H1 (cell line): ENCODE data around the gene IFT20. TPM values are rescaled to one million over a fixed set of nuclear protein-coding genes. Genes with fewer than 3 reads are reported as not detected.

Experiments
- CTCF ChIA-PET: fragments of 300-600 bp; sonication (Branson Sonifier 250); formaldehyde crosslinking; loops from one replicate; lab custom pipeline; 2021; ENCODE audit not compliant: partially characterized antibody; lab: Charles Lee
- POLR2A ChIA-PET: fragments of 300-600 bp; sonication (Branson Sonifier 250); formaldehyde crosslinking; loops from one replicate; lab custom pipeline; 2021; ENCODE audit warnings: inconsistent platforms; ENCODE audit not compliant: partially characterized antibody; lab: Charles Lee
- DNase-seq, 2 experiments: peaks; one replicate each; pipeline versions ENCODE4 v3.0.0 to v3.0.0-alpha.2; 2010 to 2022; ENCODE audit warnings: low spot score in 2 of 2, low read depth in 1 of 2, mixed read lengths in 1 of 2
- FAIRE-seq: peaks from 2 replicates; lab custom pipeline; 2011; peaks lifted over from hg19 to GRCh38; lab: Jason Lieb, UNC
- H2AFZ ChIP-seq: 2 replicates; pipeline ENCODE4 v1.8.1; 2012; ENCODE audit warnings: low read length, inconsistent platforms
- H2AK5ac ChIP-seq: 2 replicates; pipeline ENCODE4 v1.6.1; 2013; ENCODE audit warnings: low read depth, low read length
- H2BK120ac ChIP-seq: replicated peaks from 2 replicates; pipeline ENCODE3; 2013; ENCODE audit warnings: low read depth, low read length, inconsistent platforms
- H2BK12ac ChIP-seq: 2 replicates; pipeline ENCODE4 v1.6.1; 2013; ENCODE audit warnings: low read depth, low read length
- H2BK15ac ChIP-seq: 2 replicates; pipeline ENCODE4 v1.6.1; 2013; ENCODE audit warnings: low read length
- H2BK20ac ChIP-seq: 2 replicates; pipeline ENCODE4 v1.6.1; 2013; ENCODE audit warnings: low read length
- H2BK5ac ChIP-seq: 2 replicates; pipeline ENCODE4 v1.6.1; 2013; ENCODE audit warnings: low read depth, low read length
- H3K14ac ChIP-seq: 2 replicates; pipeline ENCODE4 v1.6.1; 2013; ENCODE audit warnings: inconsistent platforms; ENCODE audit not compliant: insufficient read length
- H3K18ac ChIP-seq: 2 replicates; pipeline ENCODE4 v1.6.1; 2013; ENCODE audit warnings: low read length; ENCODE audit errors: extremely low read depth
- H3K23ac ChIP-seq: 2 replicates; pipeline ENCODE4 v1.6.1; 2013; ENCODE audit warnings: inconsistent platforms; ENCODE audit not compliant: insufficient read length
- H3K23me2 ChIP-seq: 2 replicates; pipeline ENCODE4 v1.6.1; 2013; ENCODE audit warnings: low read depth, low read length
- H3K27ac ChIP-seq: 2 replicates; pipeline ENCODE4 v1.6.1; 2011; ENCODE audit warnings: low read depth, low read length, inconsistent platforms
- H3K27me3 ChIP-seq, 4 experiments: replicated peaks in 1 of 4; 1 replicate in 1 of 4; 2 replicates in 3 of 4; pipeline versions ENCODE4 v1.6.1 to v1.8.1; 2011 to 2013; ENCODE audit warnings: low read length in 3 of 4, mild to moderate bottlenecking in 3 of 4, inconsistent platforms in 2 of 4, mixed read lengths in 2 of 4, moderate library complexity in 1 of 4; ENCODE audit not compliant: control insufficient read depth in 3 of 4, insufficient read depth in 3 of 4; ENCODE audit errors: extremely low read depth in 1 of 4
- H3K36me3 ChIP-seq, 4 experiments: 2 replicates each; pipeline versions ENCODE4 v1.6.1 to v1.8.1; 2011 to 2013; ENCODE audit warnings: mild to moderate bottlenecking in 4 of 4, low read length in 3 of 4, moderate library complexity in 2 of 4, control low read depth in 1 of 4, inconsistent platforms in 1 of 4; ENCODE audit not compliant: insufficient read depth in 4 of 4, control insufficient read depth in 2 of 4
- H3K4ac ChIP-seq: replicated peaks from 2 replicates; pipeline ENCODE3; 2013; ENCODE audit warnings: low read length, low read depth, mixed read lengths, inconsistent platforms; ENCODE audit not compliant: insufficient read length
- H3K4me1 ChIP-seq, 4 experiments: replicated peaks in 1 of 4; 1 replicate in 1 of 4; 2 replicates in 3 of 4; pipeline versions ENCODE4 v1.6.1 to v1.8.1; 2011 to 2013; ENCODE audit warnings: low read length in 3 of 4, inconsistent platforms in 2 of 4, mixed read lengths in 1 of 4; ENCODE audit not compliant: insufficient read depth in 4 of 4, control insufficient read depth in 3 of 4
- H3K4me2 ChIP-seq, 2 experiments: 2 replicates each; pipeline versions ENCODE4 v1.6.1 to v1.8.1; 2011 to 2013; ENCODE audit warnings: low read depth in 2 of 2, low read length in 2 of 2, control low read depth in 1 of 2, inconsistent platforms in 1 of 2, mild to moderate bottlenecking in 1 of 2; ENCODE audit not compliant: insufficient read depth in 1 of 2
- H3K4me3 ChIP-seq, 4 experiments: fragments of 200-600, 300-600 bp in 1 of 4; sonication (generic), shearing (Covaris generic), sonication (Bioruptor Twin) in 1 of 4; 2 replicates each; pipeline versions ENCODE4 v1.5.1 to v1.8.1; 2011 to 2016; ENCODE audit warnings: low read length in 4 of 4, low read depth in 3 of 4, control low read depth in 2 of 4, inconsistent platforms in 2 of 4, mild to moderate bottlenecking in 2 of 4, mixed read lengths in 1 of 4, moderate library complexity in 1 of 4; ENCODE audit not compliant: insufficient read depth in 2 of 4; ENCODE audit errors: extremely low read depth in 1 of 4
- H3K56ac ChIP-seq: replicated peaks from 2 replicates; pipeline ENCODE3; 2013; ENCODE audit warnings: low read depth, mild to moderate bottlenecking, mixed read lengths, low read length, inconsistent platforms; ENCODE audit not compliant: insufficient read length
- H3K79me1 ChIP-seq: 2 replicates; pipeline ENCODE4 v1.6.1; 2013; ENCODE audit warnings: low read depth, low read length, control low read depth
- H3K79me2 ChIP-seq, 2 experiments: 2 replicates each; pipeline versions ENCODE4 v1.6.1 to v1.8.1; 2012 to 2013; ENCODE audit warnings: low read length in 2 of 2, mild to moderate bottlenecking in 2 of 2, inconsistent platforms in 1 of 2; ENCODE audit not compliant: insufficient read depth in 2 of 2, control insufficient read depth in 1 of 2
- H3K9ac ChIP-seq, 4 experiments: replicated peaks in 1 of 4; 1 replicate in 1 of 4; 2 replicates in 3 of 4; pipeline versions ENCODE4 v1.6.1 to v1.8.1; 2011 to 2013; ENCODE audit warnings: low read depth in 3 of 4, low read length in 3 of 4, control low read depth in 2 of 4, mild to moderate bottlenecking in 2 of 4, moderate library complexity in 2 of 4, inconsistent platforms in 1 of 4; ENCODE audit errors: extremely low read depth in 1 of 4
- H3K9me3 ChIP-seq, 2 experiments: 2 replicates each; pipeline versions ENCODE4 v1.6.1 to v1.8.1; 2012 to 2013; ENCODE audit warnings: mild to moderate bottlenecking in 2 of 2, moderate library complexity in 2 of 2, control low read depth in 1 of 2, inconsistent platforms in 1 of 2, low read depth in 1 of 2, low read length in 1 of 2, mixed read lengths in 1 of 2; ENCODE audit not compliant: insufficient read depth in 2 of 2
- H4K20me1 ChIP-seq, 2 experiments: replicated peaks in 1 of 2; 2 replicates each; pipeline versions ENCODE3 to v1.8.1; 2011 to 2013; ENCODE audit warnings: inconsistent platforms in 2 of 2, low read length in 2 of 2, mild to moderate bottlenecking in 1 of 2; ENCODE audit not compliant: insufficient read depth in 2 of 2, control insufficient read depth in 1 of 2
- H4K5ac ChIP-seq: 2 replicates; pipeline ENCODE4 v1.6.1; 2013; ENCODE audit warnings: low read length, low read depth, mixed read lengths, inconsistent platforms; ENCODE audit not compliant: insufficient read length
- H4K8ac ChIP-seq: 2 replicates; pipeline ENCODE4 v1.8.0; 2013; ENCODE audit warnings: mild to moderate bottlenecking, moderate library complexity, low read length, inconsistent platforms; ENCODE audit not compliant: insufficient read depth; ENCODE audit errors: extremely low read depth
- H4K91ac ChIP-seq: replicated peaks from 2 replicates; pipeline ENCODE3; 2013; ENCODE audit warnings: low read length, mixed read lengths, inconsistent platforms; ENCODE audit not compliant: insufficient read length
- WGBS, 2 experiments: shearing (Covaris generic) in 1 of 2; methylation state at CpG; one replicate each; pipeline versions ENCODE4 v1.1.6 to v1.1.7; 2013 to 2015; ENCODE audit warnings: low lambda C conversion rate in 2 of 2, mixed read lengths in 2 of 2, inconsistent platforms in 1 of 2, low coverage in 1 of 2, missing lambda C conversion rate in 1 of 2; ENCODE audit not compliant: insufficient replicate concordance in 2 of 2, insufficient coverage in 1 of 2, insufficient read length in 1 of 2; ENCODE audit errors: extremely low coverage in 1 of 2, missing lambda C conversion rate in 1 of 2; 5-methylcytosine and 5-hydroxymethylcytosine counted together
- polyA plus RNA-seq, 7 experiments: library from polyadenylated mRNA; depleted of rRNA in 3 of 7; stranded (reverse) in 5 of 7; unstranded in 2 of 7; fragments of >200 nt in 5 of 7; fragments of 200-250 nt in 2 of 7; gene quantifications; 1 replicate in 5 of 7; 2 replicates in 1 of 7; 4 replicates in 1 of 7; pipeline versions ENCODE4 v1.2.1 to v1.2.3, GENCODE V29; 2011 to 2013; ENCODE audit warnings: missing spikeins in 2 of 7, mixed read lengths in 2 of 7
- total RNA-seq: library from RNA; stranded (reverse); fragmentation: NEBNext Ultra II Directional; extraction: Animal tissue kit (Norgen Biotek cat#: 25700); gene quantifications from 2 replicates; pipeline ENCODE4 v1.2.1, GENCODE V29; 2021

IFT20 gene
- total and polyA plus RNA-seq, 2 of the 8 experiments (the other 6 are each of a cell fraction or from before 2014, with no cell fraction given), result 9.0 to 21.0 TPM

DNA sequence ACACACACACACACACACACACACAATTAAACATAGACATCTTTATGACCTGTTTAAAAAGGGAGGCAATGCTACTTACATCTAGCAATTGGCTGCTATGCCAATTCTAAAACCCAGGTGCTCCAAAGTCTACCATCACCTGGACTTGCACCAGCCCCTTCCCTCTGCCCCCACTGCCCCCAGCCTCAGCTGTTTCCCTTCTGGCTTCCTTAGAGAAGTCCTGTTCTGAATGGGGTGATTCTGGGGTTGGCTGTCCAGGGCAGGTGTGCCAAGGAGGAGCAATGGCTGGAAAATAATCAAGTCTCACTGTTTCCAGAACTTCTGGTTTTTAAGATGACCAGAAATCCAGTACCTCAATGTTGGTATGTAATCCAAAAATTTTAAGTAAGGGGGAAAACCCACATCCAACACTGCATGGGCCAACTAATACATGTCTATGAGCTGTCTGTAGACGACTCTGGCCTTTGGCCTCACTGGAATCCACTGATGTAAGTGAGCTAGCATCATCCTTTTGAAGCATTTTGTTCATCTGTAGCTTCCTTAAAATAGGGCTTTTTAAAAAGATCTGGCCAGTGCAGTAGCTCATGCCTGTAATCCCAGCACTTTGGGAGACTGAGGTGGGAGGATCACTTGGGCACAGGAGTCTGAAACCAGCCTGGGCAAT, 2.1 kb downstream of the IFT20 start:
- H4K91ac ChIP-seq, result no peak overlapping the region
- no peak overlapping the region for H3K9ac ChIP-seq
- H3K23ac ChIP-seq, result no peak overlapping the region
- H3K27ac ChIP-seq, result no peak overlapping the region
- no peak overlapping the region for H2AK5ac ChIP-seq
- POLR2A ChIA-PET, result interaction anchor here (0.6 to 1.3 kb wide), 2 partner anchors 14 to 452 kb away, joined by 3 to 12 read pairs; partner anchors contain the start of gene TMEM97
- DNase-seq (no peak), FAIRE-seq (no peak)
- no peak overlapping the region for H2BK20ac ChIP-seq
- H3K4me1 ChIP-seq, result peaks cover 0 to 10% (median 8%) of the 10 kb centered on the region in 4 experiments; a peak in 6 of 7 replicates
- H2BK120ac ChIP-seq, result no peak overlapping the region
- H3K14ac ChIP-seq, result no peak overlapping the region
- H3K4ac ChIP-seq, result no peak overlapping the region
- CTCF ChIA-PET, result interaction anchor here (0.6 to 1.0 kb wide), 3 partner anchors 12 to 1203 kb away, joined by 3 to 4 read pairs (median 3); no protein-coding TSS in a partner anchor
- peaks cover 2 to 13% (median 10%) of the 10 kb centered on the region in 4 experiments; a peak in 5 of 8 replicates for H3K36me3 ChIP-seq
- H3K9me3 ChIP-seq, result no peaks in the 10 kb centered on the region
- no peak overlapping the region for H3K4me3 ChIP-seq
- no peak overlapping the region for H4K8ac ChIP-seq
- WGBS, 2 experiments, result 87% methylated on average over 1 of the region's 1 CpG; no CpG with 5 or more reads in 1 of the 2 experiments
- H2AFZ ChIP-seq, result no peak overlapping the region
- H3K27me3 ChIP-seq, result no peaks in the 10 kb centered on the region
- H3K23me2 ChIP-seq, result peaks cover 10% of the 10 kb centered on the region; the same call in 1 of the 2 replicates
- no peak overlapping the region for H2BK12ac ChIP-seq
- no peak overlapping the region for H4K5ac ChIP-seq
- H3K79me1 ChIP-seq, result peaks cover 11% of the 10 kb centered on the region
- H3K56ac ChIP-seq, result no peak overlapping the region
- peaks cover 4 to 5% of the 10 kb centered on the region in 2 experiments for H4K20me1 ChIP-seq
- no peak overlapping the region for H3K18ac ChIP-seq
- no peak overlapping the region for H3K4me2 ChIP-seq
- H3K79me2 ChIP-seq, result peaks cover 0 to 13% of the 10 kb centered on the region in 2 experiments; a peak in 2 of 4 replicates
- H2BK15ac ChIP-seq, result no peak overlapping the region
- no peak overlapping the region for H2BK5ac ChIP-seq
